ENCODE results near the gene RAB3C. TPM values are rescaled to one million over a fixed set of nuclear protein-coding genes. Genes with fewer than 3 reads are reported as not detected.

Gene RAB3C
- total RNA-seq, 2 experiments from 2014 or later, result not detected

DNA sequence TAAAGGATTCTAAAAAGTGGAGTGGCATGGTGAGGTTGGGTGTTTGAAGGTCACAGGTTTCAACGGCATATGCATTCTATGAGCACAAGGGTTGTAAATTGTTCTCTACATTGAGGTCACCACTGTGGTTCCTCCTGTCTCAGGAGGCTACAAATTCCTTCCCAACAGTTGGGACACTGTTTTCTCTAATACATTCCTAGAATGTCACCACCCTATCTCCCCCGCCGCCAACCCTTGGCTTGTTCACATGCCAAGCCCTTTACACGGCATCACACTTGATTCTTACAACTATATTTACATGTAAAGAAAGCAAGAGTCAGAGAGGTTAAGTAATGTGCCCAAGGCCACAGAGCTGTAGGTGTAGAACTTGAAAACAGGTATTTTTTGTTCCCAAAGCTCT, 315.1 kb downstream of the RAB3C start:
- POLR2A ChIA-PET, result no interaction called here
- CTCF ChIA-PET, result interaction anchor here (0.6 kb wide), 1 partner anchor 435 kb away, joined by 3 read pairs; no protein-coding TSS in a partner anchor

DNA sequence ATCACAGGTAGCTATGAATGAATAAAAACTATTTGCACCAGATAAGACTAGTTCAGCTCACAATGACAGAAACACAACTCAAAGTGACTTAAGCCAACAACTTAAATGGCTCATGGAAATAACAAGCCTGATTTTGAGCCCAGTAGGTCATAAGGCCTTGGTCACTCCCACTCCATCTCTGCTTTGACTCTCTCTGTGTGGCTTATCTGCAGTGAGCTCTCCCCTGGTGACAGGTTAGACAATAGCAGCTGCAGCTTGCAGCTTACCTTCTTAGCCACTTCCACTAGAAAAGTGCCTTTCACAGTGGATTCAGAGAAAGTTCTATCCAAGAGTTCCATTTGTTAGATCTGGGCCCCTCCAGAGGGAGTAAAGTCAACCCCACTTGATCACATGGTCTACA, 315.7 kb downstream of the RAB3C start:
- POLR2A ChIA-PET, result no interaction called here
- CTCF ChIA-PET, result interaction anchor here (0.6 kb wide), 1 partner anchor 435 kb away, joined by 3 read pairs; no protein-coding TSS in a partner anchor

DNA sequence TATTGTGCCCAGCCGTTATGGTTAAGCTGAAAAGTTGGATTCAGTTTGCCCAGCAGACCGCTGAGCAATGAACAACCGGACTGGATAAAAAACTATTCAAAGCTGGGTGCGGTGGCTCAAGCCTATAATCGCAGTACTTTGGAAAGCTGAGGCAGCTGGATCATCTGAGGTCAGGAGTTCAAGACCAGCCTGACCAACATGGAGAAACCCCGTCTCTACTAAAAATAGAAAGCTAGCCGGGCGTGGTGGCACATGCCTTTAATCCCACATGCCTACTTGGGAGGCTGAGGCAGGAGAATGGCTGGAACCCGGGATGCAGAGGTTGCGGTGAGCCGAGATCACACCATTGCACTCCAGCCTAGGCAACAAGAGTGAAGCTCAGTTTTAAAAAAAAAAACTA, 318.4 kb downstream of the RAB3C start:
- POLR2A ChIA-PET, result no interaction called here
- CTCF ChIA-PET, result interaction anchor here (0.9 kb wide), 1 partner anchor 10 kb away, joined by 3 read pairs; no protein-coding TSS in a partner anchor

DNA sequence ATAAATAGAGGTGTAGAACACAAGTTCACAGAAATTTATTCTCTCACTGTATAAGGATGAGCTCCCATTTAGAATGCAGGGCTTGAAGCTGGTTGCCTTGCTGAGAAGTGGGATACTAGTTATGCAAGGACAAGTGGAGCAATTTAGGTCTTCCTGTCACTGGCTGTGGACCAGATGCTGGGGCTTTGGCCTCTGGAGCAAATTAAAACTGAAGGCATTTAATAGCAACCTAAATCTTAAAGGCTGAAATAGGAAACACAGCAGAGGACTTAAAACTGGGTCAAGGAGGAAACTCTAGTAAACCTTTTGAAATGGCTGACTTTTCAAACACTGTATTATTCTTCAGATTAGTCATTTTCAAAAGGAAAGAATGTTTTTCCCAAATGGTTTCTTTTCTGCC, 319.4 kb downstream of the RAB3C start:
- CTCF ChIA-PET, result no interaction called here
- POLR2A ChIA-PET, result no interaction called here

DNA sequence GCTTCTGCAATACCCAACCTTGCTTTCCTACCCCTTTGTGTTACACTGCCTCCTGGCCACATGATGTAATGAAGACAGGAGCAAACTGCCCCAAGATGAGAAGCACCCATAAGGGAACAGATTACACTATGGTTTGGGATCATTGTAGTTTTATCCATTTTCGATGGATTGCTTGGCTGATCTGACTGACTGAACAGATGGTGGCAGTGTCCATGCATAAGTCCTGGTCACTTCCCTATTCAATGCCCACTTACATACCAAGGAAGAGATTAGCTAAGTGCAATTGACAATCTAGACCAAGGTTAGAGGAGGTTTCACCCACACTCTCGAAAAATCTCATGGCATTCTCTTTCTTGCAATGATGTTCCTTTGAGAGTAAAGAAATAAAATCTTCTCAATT, 319.9 kb downstream of the RAB3C start:
- CTCF ChIA-PET, result no interaction called here
- POLR2A ChIA-PET, result no interaction called here

DNA sequence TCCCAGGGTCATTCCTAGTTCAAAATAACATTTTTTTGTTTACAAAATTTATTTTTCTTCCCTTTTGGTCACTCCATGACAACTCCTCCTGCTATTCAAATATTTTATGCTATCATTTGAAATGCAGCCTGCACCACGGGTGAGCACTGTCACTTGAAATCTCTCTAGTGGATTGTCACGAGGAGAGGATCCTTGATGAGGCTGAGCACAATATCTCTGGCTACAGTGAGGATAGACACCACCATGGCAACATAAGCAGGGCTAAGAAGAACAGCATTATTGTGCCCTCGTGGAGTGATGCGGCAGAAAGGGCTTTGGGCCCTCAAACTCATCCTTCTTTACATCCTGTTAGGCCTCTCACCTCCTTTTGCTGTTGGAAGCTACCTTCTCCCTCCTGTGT, 321.9 kb downstream of the RAB3C start:
- ChIA-PET CTCF (no interaction called here), POLR2A (no interaction called here)

DNA sequence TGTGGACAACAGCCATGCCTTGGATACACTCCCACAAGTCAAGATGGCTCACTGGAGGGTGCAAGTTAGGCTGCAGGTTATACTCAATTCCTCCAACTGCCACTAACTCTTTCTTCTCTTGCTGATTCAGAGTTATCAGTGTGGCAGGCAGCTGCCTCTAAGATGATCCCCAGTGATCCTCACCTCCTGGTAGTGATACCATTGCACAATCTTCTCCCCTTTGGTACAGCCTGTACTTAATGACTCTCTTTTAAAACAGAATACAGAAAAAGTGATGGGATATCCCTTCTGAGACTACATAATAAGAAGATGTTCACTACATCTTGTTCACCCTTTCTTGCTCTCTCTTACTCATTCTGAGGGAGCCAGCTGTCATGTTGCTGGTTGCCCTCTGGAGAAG, 323.1 kb downstream of the RAB3C start:
- ChIA-PET POLR2A (no interaction called here), CTCF (no interaction called here)

Other genes starting within 250 kb of the RAB3C start
- gene PLK2, start 123.0 kb upstream of the RAB3C start, total RNA-seq, result 1 to 10 TPM; 2.4 to 2.6 TPM
- not detected for gene GAPT, start 91.6 kb upstream of the RAB3C start, total RNA-seq

All from activated CD8-positive, alpha-beta memory T cell treated with anti-CD3 and anti-CD28 coated beads for 36 hours (primary cell).